RWPE1 (cell line): Measurements from ENCODE around the gene MRPL34.

Experiments
- CTCF ChIA-PET: fragments of 350-600 bp; sonication (Branson Sonifier 250); formaldehyde crosslinking; extraction: SDS; loops from one replicate; lab custom pipeline; 2021; lab: Yijun Ruan, JAX
- POLR2A ChIA-PET: fragments of 400-600 bp; formaldehyde crosslinking; extraction: SDS; loops from one replicate; lab custom pipeline; 2020; ENCODE audit warnings: antibody characterized with exemption; ENCODE audit not compliant: low non-redundant PET; lab: Yijun Ruan, JAX
- DNase-seq: peaks from one replicate; pipeline ENCODE4 v3.0.0; 2012; ENCODE audit warnings: low spot score
- H3K27ac ChIP-seq: fragments of 450-650 bp; 2 replicates; pipeline ENCODE4 v1.5.1; 2017
- TF ChIP-seq, protein P1 (sequence below): fragments of 450-650 bp; conservative IDR thresholded peaks from 2 replicates; pipeline ENCODE4 v1.5.1; 2017; ENCODE audit warnings: low read depth, mild to moderate bottlenecking

MRPL34 gene

GRCh38 chr19:17327068-17327653 lies 21.5 kb downstream of the MRPL34 start:
- POLR2A ChIA-PET: interaction anchor here (0.5 kb wide), 1 partner anchor 11 kb away, joined by 8 read pairs; no protein-coding TSS in a partner anchor
- TF ChIP-seq, protein P1, sequence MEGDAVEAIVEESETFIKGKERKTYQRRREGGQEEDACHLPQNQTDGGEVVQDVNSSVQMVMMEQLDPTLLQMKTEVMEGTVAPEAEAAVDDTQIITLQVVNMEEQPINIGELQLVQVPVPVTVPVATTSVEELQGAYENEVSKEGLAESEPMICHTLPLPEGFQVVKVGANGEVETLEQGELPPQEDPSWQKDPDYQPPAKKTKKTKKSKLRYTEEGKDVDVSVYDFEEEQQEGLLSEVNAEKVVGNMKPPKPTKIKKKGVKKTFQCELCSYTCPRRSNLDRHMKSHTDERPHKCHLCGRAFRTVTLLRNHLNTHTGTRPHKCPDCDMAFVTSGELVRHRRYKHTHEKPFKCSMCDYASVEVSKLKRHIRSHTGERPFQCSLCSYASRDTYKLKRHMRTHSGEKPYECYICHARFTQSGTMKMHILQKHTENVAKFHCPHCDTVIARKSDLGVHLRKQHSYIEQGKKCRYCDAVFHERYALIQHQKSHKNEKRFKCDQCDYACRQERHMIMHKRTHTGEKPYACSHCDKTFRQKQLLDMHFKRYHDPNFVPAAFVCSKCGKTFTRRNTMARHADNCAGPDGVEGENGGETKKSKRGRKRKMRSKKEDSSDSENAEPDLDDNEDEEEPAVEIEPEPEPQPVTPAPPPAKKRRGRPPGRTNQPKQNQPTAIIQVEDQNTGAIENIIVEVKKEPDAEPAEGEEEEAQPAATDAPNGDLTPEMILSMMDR: no peak
- CTCF ChIA-PET: no interaction called here
- H3K27ac ChIP-seq: peak overlapping the region; percentile 97
- DNase-seq: no peak

DNA sequence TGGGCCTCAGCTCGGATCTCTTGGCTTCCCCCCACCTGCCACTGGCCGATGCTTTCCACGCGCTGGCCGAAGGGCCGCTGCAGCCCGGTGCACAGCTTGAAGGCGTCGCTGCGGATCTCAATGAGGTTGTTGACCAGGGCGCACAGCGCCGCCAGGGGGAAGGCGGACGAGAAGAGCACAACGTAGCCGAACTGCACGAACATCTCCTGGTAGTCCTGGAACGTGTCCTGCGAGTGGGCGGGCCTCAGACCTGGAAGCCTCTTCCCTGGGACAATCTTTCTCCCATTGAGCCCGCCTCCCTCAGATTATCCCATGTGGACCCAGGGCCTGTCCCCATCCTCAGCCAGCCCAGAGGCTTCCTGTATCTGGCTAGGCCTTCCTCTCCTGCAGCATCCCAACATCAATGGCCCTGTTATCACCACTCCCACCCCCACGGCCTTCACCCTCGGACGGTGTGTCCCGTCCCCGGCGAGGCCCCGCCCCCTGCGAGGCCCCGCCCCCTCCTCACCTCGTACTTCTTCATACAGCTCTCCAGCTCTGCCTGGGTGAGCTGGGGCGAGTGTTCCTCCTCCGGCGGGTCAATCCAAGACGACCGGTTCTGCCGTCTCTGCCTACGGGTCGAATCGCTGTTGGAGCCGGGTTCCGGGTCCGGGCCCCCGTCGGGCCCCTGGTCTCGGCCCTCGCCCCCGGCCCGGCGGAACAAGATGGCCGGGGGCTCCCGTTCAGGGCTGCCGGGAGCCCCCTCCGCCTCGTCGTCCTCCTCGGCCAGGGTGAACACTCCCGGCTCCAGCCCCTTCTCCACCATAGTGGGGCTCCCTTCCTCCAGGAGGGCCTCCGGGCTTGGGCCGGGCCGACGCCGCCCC lies 22.2 kb downstream of the MRPL34 start:
- CTCF ChIA-PET: no interaction called here
- POLR2A ChIA-PET: interaction anchor here (0.5 kb wide), 1 partner anchor 10 kb away, joined by 6 read pairs; no protein-coding TSS in a partner anchor
- H3K27ac ChIP-seq: peak overlapping the region; percentile 97
- TF ChIP-seq, protein P1: no peak; the same call in 1 of the 2 replicates
- DNase-seq: peak; percentile 72

- peak overlapping the region; percentile 97 for H3K27ac ChIP-seq
- TF ChIP-seq, protein P1: no peak
- DNase-seq: no peak
- CTCF ChIA-PET: no interaction called here
- POLR2A ChIA-PET: no interaction called here
Observed at GRCh38 chr19:17328517-17329365, 23.1 kb downstream of the MRPL34 start.

GRCh38 chr19:17329366-17330261 lies 23.9 kb downstream of the MRPL34 start:
- DNase-seq: no peak
- H3K27ac ChIP-seq: no peak overlapping the region
- CTCF ChIA-PET: interaction anchor here (0.6 to 0.7 kb wide), 2 partner anchors 11 to 233 kb away, joined by 3 to 4 read pairs; no protein-coding TSS in a partner anchor
- POLR2A ChIA-PET: no interaction called here
- TF ChIP-seq, protein P1: no peak

GRCh38 chr19:17330262-17331044 lies 24.8 kb downstream of the MRPL34 start:
- H3K27ac ChIP-seq: peak overlapping the region; percentile 20
- TF ChIP-seq, protein P1: no peak
- ChIA-PET CTCF (interaction anchor here (0.6 to 0.7 kb wide), 2 partner anchors 11 to 232 kb away, joined by 3 to 4 read pairs; no protein-coding TSS in a partner anchor), POLR2A (no interaction called here)
- no peak for DNase-seq
